Caco-2 (cell line): ENCODE results near the gene SLC44A1. TPM values are rescaled to one million over a fixed set of nuclear protein-coding genes. Genes with fewer than 3 reads are reported as not detected.

Experiments used
- BruUV-seq: library from RNA; stranded (reverse); fragments of 400-500 nt; replicated peaks from 2 replicates; lab custom pipeline; 2021; lab: Mats Ljungman, UMichigan
- CTCF ChIA-PET: fragments of 300-600 bp; sonication (Branson Sonifier 250); formaldehyde crosslinking; loops from one replicate; lab custom pipeline; 2022; ENCODE audit warnings: antibody characterized with exemption; lab: Charles Lee
- POLR2A ChIA-PET: fragments of 300-600 bp; sonication (Branson Sonifier 250); formaldehyde crosslinking; loops from one replicate; lab custom pipeline; 2022; ENCODE audit warnings: antibody characterized with exemption; lab: Charles Lee
- DNase-seq, 2 experiments: peaks; one replicate each; pipeline versions ENCODE4 v3.0.0 to v3.0.0-alpha.2; 2020 to 2022
- H3K27me3 ChIP-seq: replicated peaks from 2 replicates; pipeline ENCODE4 v1.6.0; 2011; ENCODE audit warnings: low read length; ENCODE audit not compliant: control insufficient read depth, insufficient read depth
- H3K36me3 ChIP-seq: 2 replicates; pipeline ENCODE4 v1.5.1; 2011; ENCODE audit warnings: low read length; ENCODE audit not compliant: control insufficient read depth, insufficient read depth
- H3K4me1 ChIP-seq: fragments of 250-450 bp; sonication (Bioruptor Pico); 2 replicates; pipeline ENCODE4 v1.5.1; 2020; ENCODE audit warnings: mild to moderate bottlenecking
- H3K4me3 ChIP-seq: 2 replicates; pipeline ENCODE4 v1.5.1; 2011; ENCODE audit warnings: low read depth, mild to moderate bottlenecking, control low read depth, low read length
- H3K9me3 ChIP-seq: fragments of 250-450 bp; sonication (Bioruptor Pico); 2 replicates; pipeline ENCODE4 v1.5.1; 2020; ENCODE audit warnings: mild to moderate bottlenecking, moderate library complexity
- H3K27ac Mint-ChIP-seq: one replicate; pipeline ENCODE4 v1.8.0; 2022; ENCODE audit warnings: mixed read lengths; ENCODE audit not compliant: unreplicated experiment
- H3K27me3 Mint-ChIP-seq: one replicate; pipeline ENCODE4 v1.8.0; 2022; ENCODE audit warnings: mixed read lengths; ENCODE audit not compliant: insufficient read depth, unreplicated experiment
- H3K36me3 Mint-ChIP-seq: one replicate; pipeline ENCODE4 v1.8.0; 2022; ENCODE audit warnings: mild to moderate bottlenecking, mixed read lengths; ENCODE audit not compliant: insufficient read depth, unreplicated experiment
- H3K4me1 Mint-ChIP-seq: one replicate; pipeline ENCODE4 v1.8.0; 2022; ENCODE audit warnings: low read depth, mixed read lengths; ENCODE audit not compliant: unreplicated experiment
- H3K4me3 Mint-ChIP-seq: one replicate; pipeline ENCODE4 v1.8.0; 2022; ENCODE audit warnings: mild to moderate bottlenecking, moderate library complexity, mixed read lengths; ENCODE audit not compliant: unreplicated experiment
- H3K9me3 Mint-ChIP-seq: one replicate; pipeline ENCODE4 v1.8.0; 2022; ENCODE audit warnings: mixed read lengths; ENCODE audit not compliant: unreplicated experiment
- intact Hi-C: fragments of 100-400 bp; cut with micrococcal nuclease; formaldehyde crosslinking; loops from one replicate; pipeline ENCODE4 v1.10.0; 2022; ENCODE audit not compliant: unreplicated experiment
- total RNA-seq: library from RNA; stranded (reverse); gene quantifications from 2 replicates; pipeline ENCODE4 v1.2.3, GENCODE V29; 2022
- TF ChIP-seq, protein P1 (sequence below), 2 experiments: fragments of 200-600 bp in 1 of 2; IDR thresholded peaks; 1 replicate in 1 of 2; 2 replicates in 1 of 2; pipeline versions ENCODE4 v1.5.1 to v1.8.0; 2011 to 2022; ENCODE audit warnings: antibody characterized with exemption in 1 of 2, control low read depth in 1 of 2, inconsistent platforms in 1 of 2, low read depth in 1 of 2, low read length in 1 of 2, mild to moderate bottlenecking in 1 of 2, moderate library complexity in 1 of 2; ENCODE audit not compliant: insufficient read depth in 1 of 2, severe bottlenecking in 1 of 2, unreplicated experiment in 1 of 2

Gene SLC44A1
- total RNA-seq, 1 experiment from 2014 or later: 45.8 TPM

DNA sequence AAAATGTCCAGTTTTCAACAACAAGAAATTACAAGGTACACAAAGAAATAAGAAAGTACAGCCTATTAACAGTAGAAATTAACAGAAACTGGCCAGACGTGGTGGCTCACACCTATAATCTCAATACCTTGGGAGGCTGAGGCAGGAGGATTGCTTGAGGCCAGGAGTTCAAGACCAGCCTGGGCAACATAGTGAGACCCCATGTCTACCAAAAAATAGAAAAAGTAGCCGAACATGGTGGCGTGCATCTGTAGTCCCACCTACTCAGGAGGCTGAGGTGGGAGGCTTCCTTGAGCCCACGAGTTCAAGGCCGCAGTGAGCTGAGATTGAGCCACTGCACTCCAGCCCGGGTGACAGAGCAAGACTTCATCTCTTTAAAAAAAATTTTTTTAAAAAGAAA is 161.9 kb downstream of the SLC44A1 start:
- Mint-ChIP-seq H3K4me3 (no peak overlapping the region), H3K27ac (no peak overlapping the region), H3K36me3 (no peaks in the 10 kb centered on the region), H3K27me3 (no peaks in the 10 kb centered on the region), H3K9me3 (no peaks in the 10 kb centered on the region), H3K4me1 (peaks cover 9% of the 10 kb centered on the region)
- no peak overlapping the region for H3K4me3 ChIP-seq
- ChIA-PET CTCF (no interaction called here), POLR2A (no interaction called here)
- no peak for DNase-seq
- no peaks in the 10 kb centered on the region for H3K4me1 ChIP-seq
- no peaks in the 10 kb centered on the region for H3K27me3 ChIP-seq
- TF ChIP-seq, protein P1, sequence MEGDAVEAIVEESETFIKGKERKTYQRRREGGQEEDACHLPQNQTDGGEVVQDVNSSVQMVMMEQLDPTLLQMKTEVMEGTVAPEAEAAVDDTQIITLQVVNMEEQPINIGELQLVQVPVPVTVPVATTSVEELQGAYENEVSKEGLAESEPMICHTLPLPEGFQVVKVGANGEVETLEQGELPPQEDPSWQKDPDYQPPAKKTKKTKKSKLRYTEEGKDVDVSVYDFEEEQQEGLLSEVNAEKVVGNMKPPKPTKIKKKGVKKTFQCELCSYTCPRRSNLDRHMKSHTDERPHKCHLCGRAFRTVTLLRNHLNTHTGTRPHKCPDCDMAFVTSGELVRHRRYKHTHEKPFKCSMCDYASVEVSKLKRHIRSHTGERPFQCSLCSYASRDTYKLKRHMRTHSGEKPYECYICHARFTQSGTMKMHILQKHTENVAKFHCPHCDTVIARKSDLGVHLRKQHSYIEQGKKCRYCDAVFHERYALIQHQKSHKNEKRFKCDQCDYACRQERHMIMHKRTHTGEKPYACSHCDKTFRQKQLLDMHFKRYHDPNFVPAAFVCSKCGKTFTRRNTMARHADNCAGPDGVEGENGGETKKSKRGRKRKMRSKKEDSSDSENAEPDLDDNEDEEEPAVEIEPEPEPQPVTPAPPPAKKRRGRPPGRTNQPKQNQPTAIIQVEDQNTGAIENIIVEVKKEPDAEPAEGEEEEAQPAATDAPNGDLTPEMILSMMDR (IDR thresholded peaks at IDR 0.05; ENCODE audit: insufficient read depth in 1 of 2, low read depth in 1 of 2, low read length in 1 of 2, severe bottlenecking in 1 of 2, unreplicated experiment in 1 of 2): no peak
- no peaks in the 10 kb centered on the region for H3K9me3 ChIP-seq
- intact Hi-C loops: no loop called here
- no peaks in the 10 kb centered on the region for H3K36me3 ChIP-seq
- BruUV-seq: no TSS peak

DNA sequence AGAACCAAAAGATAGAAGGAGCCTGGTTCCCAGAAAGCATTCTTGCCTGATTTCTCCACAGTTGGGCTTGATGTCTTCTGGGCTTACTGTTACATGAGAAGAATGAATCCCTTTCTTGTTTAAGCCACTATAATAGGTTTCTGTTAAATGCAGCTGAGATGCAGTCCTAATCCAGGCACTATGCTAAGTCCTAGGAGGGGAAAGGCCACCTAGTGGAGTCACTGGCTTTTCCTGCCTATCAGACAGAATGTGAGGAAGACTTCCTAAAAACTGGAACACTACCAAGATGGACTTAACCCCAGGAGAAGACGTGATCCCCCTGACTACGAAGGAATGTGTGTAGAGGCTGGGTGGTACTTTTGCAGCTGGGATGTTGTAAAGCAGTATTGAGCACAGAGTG is 169.1 kb downstream of the SLC44A1 start:
- Mint-ChIP-seq H3K9me3 (no peaks in the 10 kb centered on the region), H3K27me3 (no peaks in the 10 kb centered on the region), H3K4me3 (no peak overlapping the region), H3K36me3 (no peaks in the 10 kb centered on the region), H3K27ac (no peak overlapping the region), H3K4me1 (peaks cover 14% of the 10 kb centered on the region)
- H3K4me3 ChIP-seq: no peak overlapping the region
- peaks cover 11% of the 10 kb centered on the region for H3K4me1 ChIP-seq
- ChIA-PET POLR2A (no interaction called here), CTCF (interaction anchor here (0.6 to 2.7 kb wide), 2 partner anchors 169 to 481 kb away, joined by 4 to 12 read pairs; partner anchors contain the start of gene SLC44A1)
- DNase-seq: peak in 1 of 2 experiments; percentile 44
- no peaks in the 10 kb centered on the region for H3K9me3 ChIP-seq
- H3K27me3 ChIP-seq: no peaks in the 10 kb centered on the region
- H3K36me3 ChIP-seq: no peaks in the 10 kb centered on the region
- intact Hi-C loops: loop anchor here (1.0 to 10.0 kb wide), 5 partner anchors 43 to 632 kb away; no protein-coding TSS in a partner anchor
- no TSS peak for BruUV-seq
- TF ChIP-seq, protein P1 (IDR thresholded peaks at IDR 0.05; ENCODE audit: insufficient read depth in 1 of 2, low read depth in 1 of 2, low read length in 1 of 2, severe bottlenecking in 1 of 2, unreplicated experiment in 1 of 2): peak; percentile 16 to 44

DNA sequence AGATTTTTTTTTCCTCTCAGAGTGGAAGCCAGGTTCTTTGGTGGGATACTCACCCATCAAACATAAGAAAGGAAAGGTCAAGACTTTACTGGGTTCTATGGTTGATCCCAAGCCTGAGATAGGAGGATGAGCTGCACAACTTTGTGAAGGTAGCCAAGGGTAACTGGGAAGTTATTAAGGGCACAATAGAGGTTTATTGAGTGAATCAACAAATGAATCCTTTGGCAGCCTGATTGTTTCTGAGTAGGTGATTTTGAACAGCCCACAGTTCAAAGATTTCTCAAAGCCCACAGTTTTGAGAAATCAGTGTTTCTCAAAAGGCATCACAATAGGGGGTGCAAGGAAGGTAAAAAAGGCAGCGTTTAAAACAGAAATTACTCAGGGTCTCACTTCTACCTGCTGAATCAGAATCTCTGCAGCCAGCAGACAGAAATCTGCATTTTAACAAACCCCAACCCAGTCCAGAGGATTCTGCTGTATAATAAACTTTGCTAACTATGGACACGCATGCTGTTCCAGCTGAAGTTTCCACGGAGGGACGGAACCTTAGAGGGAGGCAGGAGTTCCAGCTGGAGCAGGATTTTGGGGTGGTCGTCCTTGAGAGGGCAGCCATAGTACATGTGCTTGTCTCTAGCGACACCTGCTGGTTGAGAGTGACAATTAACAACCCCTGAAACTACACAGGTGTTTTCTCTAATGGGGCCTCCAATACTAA is 170.7 kb downstream of the SLC44A1 start:
- Mint-ChIP-seq H3K4me1 (peaks cover 14% of the 10 kb centered on the region), H3K27me3 (no peaks in the 10 kb centered on the region), H3K36me3 (no peaks in the 10 kb centered on the region), H3K4me3 (peak overlapping the region; percentile 56), H3K9me3 (no peaks in the 10 kb centered on the region), H3K27ac (no peak overlapping the region)
- Histone ChIP-seq H3K27me3 (no peaks in the 10 kb centered on the region), H3K36me3 (no peaks in the 10 kb centered on the region; the same call in 1 of the 2 replicates), H3K4me1 (peaks cover 22% of the 10 kb centered on the region), H3K4me3 (no peak overlapping the region), H3K9me3 (no peaks in the 10 kb centered on the region)
- peak; percentile 63 to 65 for DNase-seq
- intact Hi-C loops: loop anchor here (1.0 to 10.0 kb wide), 6 partner anchors 227 to 552 kb away; no protein-coding TSS in a partner anchor
- CTCF ChIA-PET: no interaction called here
- POLR2A ChIA-PET: no interaction called here
- TF ChIP-seq, protein P1 (IDR thresholded peaks at IDR 0.05; ENCODE audit: insufficient read depth in 1 of 2, low read depth in 1 of 2, low read length in 1 of 2, severe bottlenecking in 1 of 2, unreplicated experiment in 1 of 2): peak; percentile 86 to 94
- no TSS peak for BruUV-seq
